ENCODE results near the gene ERICH2.
A peak's percentile ranks its signal among the peaks of the same experiment; 100 is the strongest.

ERICH2 gene

GRCh38 chr2:170770606-170771420 is 635 bp downstream of the ERICH2 start:
- Histone ChIP-seq H3K79me2 (ENCODE audit: control insufficient read depth, low read length) (no peaks in the 10 kb centered on the region), H3K4me3 (ENCODE audit: low read length) (peak overlapping the region; percentile 78), H3K4me1 (ENCODE audit: control insufficient read depth, low read length) (peaks cover 10% of the 10 kb centered on the region), H3K4me2 (ENCODE audit: low read length) (peak overlapping the region; percentile 93), H4K20me1 (ENCODE audit: control insufficient read depth, insufficient read depth, low read depth, low read length) (no peaks in the 10 kb centered on the region), H3K27ac (ENCODE audit: low read depth, low read length) (no peak overlapping the region), H3K27me3 (ENCODE audit: control insufficient read depth, low read length) (peaks cover 22% of the 10 kb centered on the region), H3F3A (ENCODE audit: control insufficient read depth, insufficient read depth) (peaks cover 11% of the 10 kb centered on the region), H3K36me3 (ENCODE audit: control insufficient read depth, low read length) (no peaks in the 10 kb centered on the region), H3K9me2 (replicated peaks; ENCODE audit: control insufficient read depth, low read length) (no peaks in the 10 kb centered on the region), H3K9me3 (ENCODE audit: control insufficient read depth, insufficient read depth, low read length) (no peaks in the 10 kb centered on the region)
- TF ChIP-seq EZH2phosphoT487 (IDR thresholded peaks at IDR 0.05; ENCODE audit: borderline replicate concordance, low read length): no peak; the same call in 1 of the 2 replicates
- peak; percentile 17 for TF ChIP-seq CTCF (IDR thresholded peaks at IDR 0.05; ENCODE audit: low read depth, low read length, poor library complexity, severe bottlenecking)

- TF ChIP-seq CTCF (IDR thresholded peaks at IDR 0.05; ENCODE audit: low read depth, low read length, poor library complexity, severe bottlenecking) (no peak), EZH2phosphoT487 (IDR thresholded peaks at IDR 0.05; ENCODE audit: borderline replicate concordance, low read length) (peak; percentile 64; the same call in 1 of the 2 replicates)
- no peaks in the 10 kb centered on the region for H4K20me1 ChIP-seq (ENCODE audit: control insufficient read depth, insufficient read depth, low read depth, low read length)
- H3K4me2 ChIP-seq (ENCODE audit: low read length): peak overlapping the region; percentile 93
- no peaks in the 10 kb centered on the region for H3K36me3 ChIP-seq (ENCODE audit: control insufficient read depth, low read length)
- H3K27me3 ChIP-seq (ENCODE audit: control insufficient read depth, low read length): peaks cover 22% of the 10 kb centered on the region
- no peaks in the 10 kb centered on the region for H3K79me2 ChIP-seq (ENCODE audit: control insufficient read depth, low read length)
- H3K9me3 ChIP-seq (ENCODE audit: control insufficient read depth, insufficient read depth, low read length): no peaks in the 10 kb centered on the region
- H3K4me1 ChIP-seq (ENCODE audit: control insufficient read depth, low read length): peaks cover 10% of the 10 kb centered on the region
- H3K27ac ChIP-seq (ENCODE audit: low read depth, low read length): no peak overlapping the region
- H3F3A ChIP-seq (ENCODE audit: control insufficient read depth, insufficient read depth): peaks cover 11% of the 10 kb centered on the region
- no peaks in the 10 kb centered on the region for H3K9me2 ChIP-seq (replicated peaks; ENCODE audit: control insufficient read depth, low read length)
- H3K4me3 ChIP-seq (ENCODE audit: low read length): peak overlapping the region; percentile 78
Measured at GRCh38 chr2:170771421-170771937, 1.3 kb downstream of the ERICH2 start.

- Histone ChIP-seq H3K9me3 (ENCODE audit: control insufficient read depth, insufficient read depth, low read length) (no peaks in the 10 kb centered on the region), H3K27ac (ENCODE audit: low read depth, low read length) (no peak overlapping the region), H3K36me3 (ENCODE audit: control insufficient read depth, low read length) (no peaks in the 10 kb centered on the region), H3K4me2 (ENCODE audit: low read length) (no peak overlapping the region), H3K27me3 (ENCODE audit: control insufficient read depth, low read length) (peaks cover 22% of the 10 kb centered on the region), H3K9me2 (replicated peaks; ENCODE audit: control insufficient read depth, low read length) (no peaks in the 10 kb centered on the region), H3K4me1 (ENCODE audit: control insufficient read depth, low read length) (peaks cover 10% of the 10 kb centered on the region), H3F3A (ENCODE audit: control insufficient read depth, insufficient read depth) (peaks cover 11% of the 10 kb centered on the region), H3K79me2 (ENCODE audit: control insufficient read depth, low read length) (no peaks in the 10 kb centered on the region), H3K4me3 (ENCODE audit: low read length) (no peak overlapping the region), H4K20me1 (ENCODE audit: control insufficient read depth, insufficient read depth, low read depth, low read length) (no peaks in the 10 kb centered on the region)
- TF ChIP-seq CTCF (IDR thresholded peaks at IDR 0.05; ENCODE audit: low read depth, low read length, poor library complexity, severe bottlenecking) (no peak), EZH2phosphoT487 (IDR thresholded peaks at IDR 0.05; ENCODE audit: borderline replicate concordance, low read length) (no peak)
Measured at GRCh38 chr2:170772295-170772694, 2.1 kb downstream of the ERICH2 start.
